Hepatocyte (in vitro differentiated cells): ENCODE measurements around the gene SPATA31E1.

Source experiments
- EZH2 ChIP-seq: fragments of 200-600 bp; sonication (generic); IDR thresholded peaks from 2 replicates; pipeline ENCODE4 v1.6.1; 2016; ENCODE audit warnings: antibody characterized with exemption, mild to moderate bottlenecking, borderline replicate concordance
- EZH2phosphoT487 ChIP-seq: fragments of 200-600 bp; sonication (generic); IDR thresholded peaks from one replicate; pipeline ENCODE4 v1.6.1; 2018; ENCODE audit warnings: antibody characterized with exemption, mild to moderate bottlenecking, low read depth, moderate library complexity; ENCODE audit not compliant: unreplicated experiment, severe bottlenecking
- TF ChIP-seq, protein P1 (sequence below): fragments of 200-600 bp; sonication (generic); IDR thresholded peaks from 2 replicates; pipeline ENCODE4 v1.5.1; 2016; ENCODE audit warnings: antibody characterized with exemption, mild to moderate bottlenecking; ENCODE audit not compliant: poor library complexity

DNA sequence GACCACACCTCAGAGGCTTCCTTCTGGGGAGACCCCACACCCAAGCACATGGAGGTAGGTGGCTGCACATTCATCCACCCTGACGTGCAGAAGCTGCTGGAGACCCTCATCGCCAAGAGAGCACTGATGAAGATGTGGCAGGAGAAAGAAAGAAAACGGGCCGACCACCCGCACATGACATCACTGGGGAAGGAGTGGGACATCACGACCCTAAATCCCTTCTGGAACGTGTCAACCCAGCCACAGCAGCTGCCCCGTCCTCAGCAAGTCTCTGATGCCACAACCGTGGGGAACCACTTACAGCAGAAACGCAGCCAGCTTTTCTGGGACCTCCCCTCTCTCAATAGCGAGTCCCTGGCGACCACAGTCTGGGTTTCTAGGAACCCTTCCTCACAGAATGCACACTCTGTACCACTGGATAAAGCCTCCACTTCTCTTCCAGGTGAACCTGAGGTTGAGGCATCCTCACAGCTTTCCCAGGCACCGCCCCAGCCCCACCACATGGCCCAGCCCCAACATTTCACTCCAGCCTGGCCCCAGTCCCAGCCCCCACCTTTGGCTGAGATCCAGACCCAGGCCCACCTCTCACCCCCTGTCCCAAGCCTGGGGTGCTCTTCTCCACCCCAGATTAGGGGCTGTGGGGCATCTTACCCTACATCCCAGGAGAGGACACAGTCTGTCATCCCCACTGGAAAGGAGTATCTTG lies 3.0 kb downstream of the SPATA31E1 start:
- TF ChIP-seq, protein P1, sequence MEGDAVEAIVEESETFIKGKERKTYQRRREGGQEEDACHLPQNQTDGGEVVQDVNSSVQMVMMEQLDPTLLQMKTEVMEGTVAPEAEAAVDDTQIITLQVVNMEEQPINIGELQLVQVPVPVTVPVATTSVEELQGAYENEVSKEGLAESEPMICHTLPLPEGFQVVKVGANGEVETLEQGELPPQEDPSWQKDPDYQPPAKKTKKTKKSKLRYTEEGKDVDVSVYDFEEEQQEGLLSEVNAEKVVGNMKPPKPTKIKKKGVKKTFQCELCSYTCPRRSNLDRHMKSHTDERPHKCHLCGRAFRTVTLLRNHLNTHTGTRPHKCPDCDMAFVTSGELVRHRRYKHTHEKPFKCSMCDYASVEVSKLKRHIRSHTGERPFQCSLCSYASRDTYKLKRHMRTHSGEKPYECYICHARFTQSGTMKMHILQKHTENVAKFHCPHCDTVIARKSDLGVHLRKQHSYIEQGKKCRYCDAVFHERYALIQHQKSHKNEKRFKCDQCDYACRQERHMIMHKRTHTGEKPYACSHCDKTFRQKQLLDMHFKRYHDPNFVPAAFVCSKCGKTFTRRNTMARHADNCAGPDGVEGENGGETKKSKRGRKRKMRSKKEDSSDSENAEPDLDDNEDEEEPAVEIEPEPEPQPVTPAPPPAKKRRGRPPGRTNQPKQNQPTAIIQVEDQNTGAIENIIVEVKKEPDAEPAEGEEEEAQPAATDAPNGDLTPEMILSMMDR: no peak
- no peak for TF ChIP-seq EZH2
- TF ChIP-seq EZH2phosphoT487: no peak
